Endothelial cell of umbilical vein (primary cell): ENCODE results near the gene NGF. TPM values are rescaled to one million over a fixed set of nuclear protein-coding genes. Genes with fewer than 3 reads are reported as not detected.

ENCODE experiments used
- BruUV-seq: library from RNA; stranded (reverse); fragments of 400-500 nt; replicated peaks from 2 replicates; lab custom pipeline; 2021; lab: Mats Ljungman, UMichigan
- CTCF ChIA-PET: fragments of 300-600, 350-600 bp; sonication (Branson Sonifier 250); formaldehyde crosslinking; loops from one replicate; lab custom pipeline; 2021; ENCODE audit warnings: antibody characterized with exemption, inconsistent platforms; lab: Charles Lee
- POLR2A ChIA-PET: fragments of 300-600, 350-600 bp; sonication (Branson Sonifier 250); formaldehyde crosslinking; loops from one replicate; lab custom pipeline; 2021; ENCODE audit warnings: antibody characterized with exemption, inconsistent platforms; lab: Charles Lee
- DNase-seq: peaks from one replicate; pipeline ENCODE4 v3.0.0-alpha.2; 2011; ENCODE audit warnings: low read depth, low spot score
- FAIRE-seq: peaks from 2 replicates; lab custom pipeline; 2011; peaks lifted over from hg19 to GRCh38; lab: Jason Lieb, UNC
- H2AFZ ChIP-seq: 2 replicates; pipeline ENCODE4 v1.6.0; 2012; ENCODE audit warnings: low read depth, low read length, control low read depth, inconsistent platforms
- H3K27ac ChIP-seq: 2 replicates; pipeline ENCODE4 v1.5.1; 2011; ENCODE audit warnings: low read depth, mild to moderate bottlenecking, control low read depth, low read length, moderate library complexity; ENCODE audit not compliant: insufficient read depth
- H3K27me3 ChIP-seq, 2 experiments: 2 replicates each; pipeline versions ENCODE4 v1.6.0 to v1.6.1; 2011; ENCODE audit warnings: low read length in 2 of 2, mixed read lengths in 1 of 2; ENCODE audit not compliant: control insufficient read depth in 2 of 2, insufficient read depth in 2 of 2
- H3K36me3 ChIP-seq, 2 experiments: 2 replicates in 1 of 2; 3 replicates in 1 of 2; pipeline ENCODE4 v1.5.1; 2011; ENCODE audit warnings: low read length in 2 of 2, mild to moderate bottlenecking in 1 of 2, moderate library complexity in 1 of 2; ENCODE audit not compliant: control insufficient read depth in 2 of 2, insufficient read depth in 2 of 2; ENCODE audit errors: extremely low read depth in 1 of 2
- H3K4me1 ChIP-seq: 3 replicates; pipeline ENCODE4 v1.5.1; 2011; ENCODE audit warnings: mild to moderate bottlenecking, low read length; ENCODE audit not compliant: control insufficient read depth, insufficient read depth; ENCODE audit errors: extremely low read depth
- H3K4me2 ChIP-seq: 2 replicates; pipeline ENCODE4 v1.6.1; 2011; ENCODE audit warnings: low read length, control low read depth, mixed read lengths; ENCODE audit not compliant: insufficient read depth
- H3K4me3 ChIP-seq, 3 experiments: fragments of 200-600 bp in 1 of 3; sonication (generic), shearing (Covaris generic) in 1 of 3; replicated peaks in 1 of 3; 2 replicates each; pipeline ENCODE4 v1.5.1; 2011 to 2016; ENCODE audit warnings: control low read depth in 3 of 3, low read length in 3 of 3, mild to moderate bottlenecking in 2 of 3, inconsistent platforms in 1 of 3, low read depth in 1 of 3, moderate library complexity in 1 of 3; ENCODE audit not compliant: insufficient read depth in 1 of 3
- H3K79me2 ChIP-seq: 2 replicates; pipeline ENCODE4 v1.6.0; 2012; ENCODE audit warnings: low read length, inconsistent platforms; ENCODE audit not compliant: control insufficient read depth, insufficient read depth
- H3K9ac ChIP-seq: replicated peaks from 2 replicates; pipeline ENCODE3; 2011; ENCODE audit warnings: low read length, control low read depth; ENCODE audit not compliant: insufficient read depth; ENCODE audit errors: extremely low read depth
- H3K9me1 ChIP-seq: replicated peaks from 3 replicates; pipeline ENCODE4 v1.6.0; 2011; ENCODE audit warnings: mild to moderate bottlenecking, low read length; ENCODE audit not compliant: control insufficient read depth, insufficient read depth; ENCODE audit errors: extremely low read depth
- H3K9me3 ChIP-seq: replicated peaks from 2 replicates; pipeline ENCODE4 v1.5.1; 2012; ENCODE audit warnings: low read length, inconsistent platforms; ENCODE audit not compliant: control insufficient read depth, insufficient read depth
- H4K20me1 ChIP-seq: replicated peaks from 2 replicates; pipeline ENCODE3; 2011; ENCODE audit warnings: mild to moderate bottlenecking, low read length; ENCODE audit not compliant: control insufficient read depth, insufficient read depth; ENCODE audit errors: extremely low read depth
- CTCF ChIP-seq, 2 donors: IDR thresholded peaks; 1 replicate in 1 of 2; 2 replicates in 1 of 2; pipeline ENCODE4 v1.5.1; 2011; ENCODE audit warnings: low read length in 2 of 2, mild to moderate bottlenecking in 2 of 2, moderate library complexity in 2 of 2, control low read depth in 1 of 2, inconsistent platforms in 1 of 2, low read depth in 1 of 2; ENCODE audit not compliant: insufficient read depth in 1 of 2; ENCODE audit errors: extremely low read depth in 1 of 2
- EZH2 ChIP-seq: IDR thresholded peaks from 2 replicates; pipeline ENCODE4 v1.6.1; 2012; ENCODE audit warnings: borderline replicate concordance, low read depth, mild to moderate bottlenecking, moderate library complexity, low read length, inconsistent platforms; ENCODE audit not compliant: severe bottlenecking
- FOS ChIP-seq: IDR thresholded peaks from 2 replicates; pipeline ENCODE4 v1.6.1; 2011; ENCODE audit warnings: mild to moderate bottlenecking, low read length, moderate library complexity, borderline replicate concordance; ENCODE audit not compliant: insufficient read depth
- GATA2 ChIP-seq: IDR thresholded peaks from 2 replicates; pipeline ENCODE4 v1.7.0; 2011; ENCODE audit warnings: low read depth, mild to moderate bottlenecking, moderate library complexity, mixed read lengths, low read length; ENCODE audit not compliant: insufficient read length, insufficient read depth
- JUN ChIP-seq: IDR thresholded peaks from 2 replicates; pipeline ENCODE4 v1.6.1; 2011; ENCODE audit warnings: borderline replicate concordance, low read depth; ENCODE audit not compliant: insufficient read length, insufficient read depth
- MAX ChIP-seq: IDR thresholded peaks from 2 replicates; pipeline ENCODE4 v1.6.1; 2011; ENCODE audit not compliant: insufficient read depth, insufficient read length
- MYC ChIP-seq: IDR thresholded peaks from one replicate; pipeline ENCODE4 v1.6.1; 2011; ENCODE audit warnings: mild to moderate bottlenecking, low read depth, low read length
- POLR2A ChIP-seq: IDR thresholded peaks from 2 replicates; pipeline ENCODE4 v1.6.1; 2012; ENCODE audit warnings: low read depth, mild to moderate bottlenecking, control low read depth, low read length
- POLR2AphosphoS5 ChIP-seq: IDR thresholded peaks from 2 replicates; pipeline ENCODE4 v1.6.1; 2012; ENCODE audit warnings: low read depth, mild to moderate bottlenecking, control low read depth, low read length, moderate library complexity; ENCODE audit not compliant: insufficient read depth
- dilution Hi-C: fragments of 300-500 bp; cut with MboI; formaldehyde crosslinking; loops from one replicate; pipeline ENCODE4 v1.15.0; 2019; ENCODE audit warnings: low sequenced_read_pairs; ENCODE audit not compliant: extremely low pct_ligation_motif_present
- intact Hi-C: fragments of 100-400 bp; cut with micrococcal nuclease; formaldehyde crosslinking; loops from one replicate; pipeline ENCODE4 v1.10.0; 2022
- polyA plus RNA-seq, 4 experiments: library from polyadenylated mRNA; depleted of rRNA in 3 of 4; stranded (reverse) in 3 of 4; unstranded in 1 of 4; fragments of >200 nt; gene quantifications; 2 replicates each; pipeline versions ENCODE4 v1.2.1 to v1.2.3, GENCODE V29; 2011 to 2012; ENCODE audit warnings: missing spikeins in 1 of 4
- total RNA-seq: library from RNA; stranded (reverse); gene quantifications from 2 replicates; pipeline ENCODE4 v1.2.3, GENCODE V29; 2021

Gene NGF
- total and polyA plus RNA-seq, 2 donors (not counting 3 experiments of a cell fraction or from before 2014, with no cell fraction given) = not detected

- H4K20me1 ChIP-seq = no peaks in the 10 kb centered on the region
- H3K27me3 ChIP-seq = no peaks in the 10 kb centered on the region
- H3K79me2 ChIP-seq = no peaks in the 10 kb centered on the region
- peaks cover 2% of the 10 kb centered on the region for H3K4me1 ChIP-seq
- no peak for FAIRE-seq
- no TSS peak for BruUV-seq
- intact Hi-C loops (no loop called here), dilution Hi-C loops (no loop called here)
- H2AFZ ChIP-seq = no peak overlapping the region
- H3K9me3 ChIP-seq = no peaks in the 10 kb centered on the region
- DNase-seq = no peak
- no peak overlapping the region for H3K9ac ChIP-seq
- TF ChIP-seq CTCF (IDR thresholded peaks at IDR 0.05; ENCODE audit: extremely low read depth in 1 of 2, insufficient read depth in 1 of 2, low read depth in 1 of 2, low read length in 2 of 2) (no peak), EZH2 (no peak)
- no peaks in the 10 kb centered on the region for H3K9me1 ChIP-seq
- no peak overlapping the region for H3K4me3 ChIP-seq
- POLR2A ChIA-PET = no interaction called here
- H3K4me2 ChIP-seq = no peak overlapping the region
- CTCF ChIA-PET = interaction anchor here (0.8 to 1.1 kb wide), 2 partner anchors 26 to 47 kb away, joined by 3 read pairs; no protein-coding TSS in a partner anchor
- H3K36me3 ChIP-seq = no peaks in the 10 kb centered on the region
- no peak overlapping the region for H3K27ac ChIP-seq
Measured at GRCh38 chr1:115322631-115323030, 15.4 kb downstream of the NGF start.

GRCh38 chr1:115320377-115320776 lies 17.7 kb downstream of the NGF start:
- H3K4me2 ChIP-seq = no peak overlapping the region
- POLR2A ChIA-PET = no interaction called here
- FAIRE-seq = no peak
- no peak overlapping the region for H3K27ac ChIP-seq
- dilution Hi-C loops (no loop called here), intact Hi-C loops (no loop called here)
- no peak overlapping the region for H2AFZ ChIP-seq
- no peaks in the 10 kb centered on the region for H3K9me1 ChIP-seq
- TF ChIP-seq MAX = no peak
- no peak for TF ChIP-seq MYC
- no peak for TF ChIP-seq EZH2
- TF ChIP-seq JUN = no peak
- no peak for TF ChIP-seq CTCF (IDR thresholded peaks at IDR 0.05; ENCODE audit: extremely low read depth in 1 of 2, insufficient read depth in 1 of 2, low read depth in 1 of 2, low read length in 2 of 2)
- no peak for TF ChIP-seq POLR2AphosphoS5
- TF ChIP-seq FOS = no peak
- no peak for TF ChIP-seq POLR2A
- TF ChIP-seq GATA2 = no peak
- H3K4me3 ChIP-seq = no peak overlapping the region
- H3K9ac ChIP-seq = no peak overlapping the region
- no peaks in the 10 kb centered on the region for H4K20me1 ChIP-seq
- CTCF ChIA-PET = no interaction called here
- no TSS peak for BruUV-seq
- no peaks in the 10 kb centered on the region for H3K4me1 ChIP-seq
- no peaks in the 10 kb centered on the region for H3K9me3 ChIP-seq
- peaks cover 0 to 2% of the 10 kb centered on the region in 2 experiments for H3K27me3 ChIP-seq
- no peaks in the 10 kb centered on the region for H3K79me2 ChIP-seq
- DNase-seq = no peak
- no peaks in the 10 kb centered on the region for H3K36me3 ChIP-seq
